GM23338 (cell line): ENCODE data around the gene PDYN. TPM values are rescaled to one million over a fixed set of nuclear protein-coding genes. Genes with fewer than 3 reads are reported as not detected.

Source experiments
- ATAC-seq: fragments of 200-7000 bp; cut with Tn5 transposase; 3 replicates; pipeline ENCODE4 v1.9.1; 2020
- DNase-seq: peaks from one replicate; pipeline ENCODE4 v3.0.0-alpha.2; 2015; ENCODE audit warnings: low spot score
- H2AFZ ChIP-seq: fragments of 200-600 bp; sonication (generic); 2 replicates; pipeline ENCODE4 v1.8.0; 2016; ENCODE audit warnings: antibody characterized with exemption, mild to moderate bottlenecking, moderate library complexity
- H3F3A ChIP-seq: fragments of 200-600 bp; sonication (generic); replicated peaks from 2 replicates; pipeline ENCODE4 v1.8.0; 2017; ENCODE audit warnings: antibody characterized with exemption, mixed run types, low read depth
- H3K27ac ChIP-seq: fragments of 200-600 bp; sonication (generic); 2 replicates; pipeline ENCODE4 v1.6.1; 2016; ENCODE audit warnings: low read depth
- H3K27me3 ChIP-seq: fragments of 200-600 bp; sonication (generic); 2 replicates; pipeline ENCODE4 v1.8.0; 2016; ENCODE audit warnings: mild to moderate bottlenecking, mixed run types, moderate library complexity; ENCODE audit not compliant: insufficient read depth
- H3K36me3 ChIP-seq: fragments of 200-600 bp; sonication (generic); 2 replicates; pipeline ENCODE4 v1.8.0; 2016; ENCODE audit warnings: mild to moderate bottlenecking; ENCODE audit not compliant: insufficient read depth
- H3K4me1 ChIP-seq: fragments of 200-600 bp; sonication (generic); 2 replicates; pipeline ENCODE4 v1.8.0; 2016; ENCODE audit warnings: mild to moderate bottlenecking, moderate library complexity; ENCODE audit not compliant: insufficient read depth
- H3K4me2 ChIP-seq: fragments of 200-600 bp; sonication (generic); 2 replicates; pipeline ENCODE4 v1.7.1; 2017; ENCODE audit warnings: mixed run types
- H3K4me3 ChIP-seq: fragments of 200-600 bp; sonication (generic); 2 replicates; pipeline ENCODE4 v1.6.1; 2016; ENCODE audit warnings: mixed run types
- H3K79me2 ChIP-seq: fragments of 200-600 bp; sonication (generic); replicated peaks from 2 replicates; pipeline ENCODE4 v1.8.0; 2017; ENCODE audit warnings: mild to moderate bottlenecking; ENCODE audit not compliant: insufficient read depth
- H3K9me2 ChIP-seq: fragments of 200-600 bp; sonication (generic); 2 replicates; pipeline ENCODE4 v1.8.0; 2017; ENCODE audit not compliant: insufficient read depth
- H4K20me1 ChIP-seq: fragments of 200-600 bp; sonication (generic); replicated peaks from 2 replicates; pipeline ENCODE4 v1.8.0; 2017; ENCODE audit warnings: mild to moderate bottlenecking; ENCODE audit not compliant: insufficient read depth
- H3K27ac Mint-ChIP-seq: 2 replicates; pipeline ENCODE4 v1.8.0; 2020; ENCODE audit warnings: inconsistent platforms, mild to moderate bottlenecking, moderate library complexity, mixed read lengths
- H3K27me3 Mint-ChIP-seq: 3 replicates; pipeline ENCODE4 v1.8.0; 2022; ENCODE audit warnings: low read depth, mild to moderate bottlenecking, moderate library complexity, mixed read lengths, inconsistent platforms; ENCODE audit not compliant: insufficient read depth, poor library complexity
- H3K36me3 Mint-ChIP-seq: 3 replicates; pipeline ENCODE4 v1.8.0; 2021; ENCODE audit warnings: low read depth, mild to moderate bottlenecking, inconsistent platforms, moderate library complexity, mixed read lengths
- H3K4me1 Mint-ChIP-seq: 3 replicates; pipeline ENCODE4 v1.8.0; 2020; ENCODE audit warnings: mild to moderate bottlenecking, inconsistent platforms, mixed read lengths
- H3K4me3 Mint-ChIP-seq: 3 replicates; pipeline ENCODE4 v1.8.0; 2021; ENCODE audit warnings: moderate library complexity, mild to moderate bottlenecking, inconsistent platforms, mixed read lengths
- H3K9me3 Mint-ChIP-seq: 3 replicates; pipeline ENCODE4 v1.8.0; 2020; ENCODE audit warnings: moderate library complexity, mild to moderate bottlenecking, inconsistent platforms, mixed read lengths
- ETS1 ChIP-seq: IDR thresholded peaks from 2 replicates; pipeline ENCODE4 v1.6.1; 2016; ENCODE audit warnings: antibody characterized with exemption
- NANOG ChIP-seq: IDR thresholded peaks from 2 replicates; pipeline ENCODE4 v1.6.1; 2016; ENCODE audit warnings: antibody characterized with exemption, borderline replicate concordance
- POLR2AphosphoS5 ChIP-seq: IDR thresholded peaks from 2 replicates; pipeline ENCODE4 v1.6.1; 2016; ENCODE audit warnings: antibody characterized with exemption, low read depth
- REST ChIP-seq: IDR thresholded peaks from one replicate; pipeline ENCODE4 v1.6.1; 2018; ENCODE audit warnings: antibody characterized with exemption; ENCODE audit not compliant: unreplicated experiment
- STAT1 ChIP-seq: IDR thresholded peaks from one replicate; pipeline ENCODE4 v1.6.1; 2016; ENCODE audit warnings: antibody characterized with exemption; ENCODE audit not compliant: unreplicated experiment
- ZNF331 ChIP-seq: fragments of 250-450 bp; sonication (Bioruptor Pico); IDR thresholded peaks from 2 replicates; pipeline ENCODE4 v1.5.0; 2020; ENCODE audit warnings: low read depth, mild to moderate bottlenecking, moderate library complexity
- ZNF462 ChIP-seq: fragments of 250-450 bp; sonication (Bioruptor Pico); IDR thresholded peaks from 2 replicates; pipeline ENCODE4 v1.5.0; 2020; ENCODE audit warnings: mild to moderate bottlenecking, moderate library complexity
- polyA plus RNA-seq: library from polyadenylated mRNA; unstranded; fragments of >200 nt; fragmentation: Nextera tagmentation; extraction: Ambion mirVana; gene quantifications from 2 replicates; pipeline ENCODE4 v1.2.1, GENCODE V29; 2016
- total RNA-seq: library from RNA; depleted of rRNA; stranded (reverse); fragments of >200 nt; shearing (Covaris generic); gene quantifications from 2 replicates; pipeline ENCODE4 v1.2.3, GENCODE V29; 2014

The PDYN gene
- total and polyA plus RNA-seq, 2 experiments from 2014 or later: 0.21 to 0.24 TPM

- TF ChIP-seq ZNF462 (CRISPR knock-in tag) (no peak), ETS1 (no peak), NANOG (no peak), STAT1 (no peak)
Measured at GRCh38 chr20:1938464-1939269, 55.2 kb downstream of the PDYN start (continued).

GRCh38 chr20:1937316-1937976 is 56.4 kb downstream of the PDYN start:
- H3K4me2 ChIP-seq: no peak overlapping the region
- ATAC-seq (no peak), DNase-seq (no peak)
- H3K9me3 Mint-ChIP-seq: no peaks in the 10 kb centered on the region
- H3K36me3 Mint-ChIP-seq: peaks cover 3% of the 10 kb centered on the region; the same call in 1 of the 3 replicates
- H3K4me3 ChIP-seq: no peak overlapping the region
- no peak overlapping the region for H2AFZ ChIP-seq
- H4K20me1 ChIP-seq: no peaks in the 10 kb centered on the region
- no peaks in the 10 kb centered on the region for H3K79me2 ChIP-seq
- H3K27ac ChIP-seq: no peak overlapping the region
- H3K4me1 ChIP-seq: no peaks in the 10 kb centered on the region; the same call in 1 of the 2 replicates
- no peaks in the 10 kb centered on the region for H3K9me2 ChIP-seq
- no peaks in the 10 kb centered on the region for H3F3A ChIP-seq
- H3K27ac Mint-ChIP-seq: no peak overlapping the region
- H3K4me1 Mint-ChIP-seq: 0 out of 3 replicates have a peak, but pooled peaks cover 2% of the 10 kb centered on the region
- H3K27me3 Mint-ChIP-seq: peaks cover 6% of the 10 kb centered on the region
- no peaks in the 10 kb centered on the region for H3K27me3 ChIP-seq
- no peak for TF ChIP-seq REST
- TF ChIP-seq ZNF331: no peak
- no peak for TF ChIP-seq POLR2AphosphoS5
- no peak overlapping the region for H3K4me3 Mint-ChIP-seq
- no peaks in the 10 kb centered on the region for H3K36me3 ChIP-seq
